Esophagus muscularis mucosa (tissue), 4 donors: Measurements from ENCODE around the gene NDUFB7.

Experiments
- EP300 ChIP-seq: sonication (generic); formaldehyde crosslinking; IDR thresholded peaks from one replicate; pipeline ENCODE4 v1.6.1; 2017; ENCODE audit warnings: antibody characterized with exemption
- POLR2A ChIP-seq: fragments of 450-650 bp; IDR thresholded peaks from one replicate; pipeline ENCODE4 v1.6.1; 2017; ENCODE audit warnings: antibody characterized with exemption, moderate library complexity, mild to moderate bottlenecking, low read depth
- POLR2AphosphoS5 ChIP-seq, 2 donors: sonication (generic); formaldehyde crosslinking; IDR thresholded peaks; one replicate each; pipeline ENCODE4 v1.6.1; 2017; ENCODE audit warnings: antibody characterized with exemption in 2 of 2
- TF ChIP-seq, protein P1 (sequence below), 3 experiments: fragments of 200-600 bp in 2 of 3; fragments of 450-650 bp in 1 of 3; sonication (generic) in 2 of 3; IDR thresholded peaks; one replicate each; pipeline ENCODE4 v1.5.1; 2017 to 2019; ENCODE audit warnings: antibody characterized with exemption in 3 of 3, mild to moderate bottlenecking in 2 of 3, moderate library complexity in 1 of 3

DNA sequence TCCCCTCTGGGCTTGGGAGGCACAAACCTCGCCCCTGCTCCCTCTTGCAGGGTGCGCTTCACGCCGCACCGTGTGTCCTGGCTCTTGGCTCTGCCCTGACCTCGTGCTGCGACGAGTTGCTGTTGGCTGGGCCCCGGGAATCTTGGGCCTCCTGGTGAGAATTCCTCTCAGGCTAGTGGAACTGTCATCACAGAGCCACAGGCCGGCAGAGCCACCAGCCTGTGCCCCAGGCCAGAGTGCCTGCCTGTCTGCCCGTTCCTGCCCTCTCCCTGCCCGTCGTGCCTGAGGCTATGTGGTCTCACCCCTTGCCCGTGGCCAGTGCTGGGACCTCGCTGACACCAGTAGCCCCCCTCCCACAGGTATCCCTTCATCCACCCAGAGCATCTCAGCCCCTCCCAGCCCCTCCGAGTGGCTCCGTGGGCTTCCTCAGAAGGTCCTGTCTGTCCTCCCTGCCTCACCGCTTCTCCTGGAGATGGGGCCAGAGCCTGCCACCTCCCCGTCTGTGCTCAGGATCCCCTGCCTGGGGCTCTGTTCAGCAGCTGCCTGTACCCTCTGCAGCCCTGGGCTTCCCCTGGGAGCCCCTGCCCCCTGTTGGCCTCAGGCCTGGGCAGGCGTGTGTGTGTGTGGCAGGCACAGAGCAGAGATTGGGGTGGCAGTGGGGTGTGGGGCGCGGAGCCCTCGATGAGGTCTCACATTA lies 13.3 kb downstream of the NDUFB7 start:
- TF ChIP-seq, protein P1, sequence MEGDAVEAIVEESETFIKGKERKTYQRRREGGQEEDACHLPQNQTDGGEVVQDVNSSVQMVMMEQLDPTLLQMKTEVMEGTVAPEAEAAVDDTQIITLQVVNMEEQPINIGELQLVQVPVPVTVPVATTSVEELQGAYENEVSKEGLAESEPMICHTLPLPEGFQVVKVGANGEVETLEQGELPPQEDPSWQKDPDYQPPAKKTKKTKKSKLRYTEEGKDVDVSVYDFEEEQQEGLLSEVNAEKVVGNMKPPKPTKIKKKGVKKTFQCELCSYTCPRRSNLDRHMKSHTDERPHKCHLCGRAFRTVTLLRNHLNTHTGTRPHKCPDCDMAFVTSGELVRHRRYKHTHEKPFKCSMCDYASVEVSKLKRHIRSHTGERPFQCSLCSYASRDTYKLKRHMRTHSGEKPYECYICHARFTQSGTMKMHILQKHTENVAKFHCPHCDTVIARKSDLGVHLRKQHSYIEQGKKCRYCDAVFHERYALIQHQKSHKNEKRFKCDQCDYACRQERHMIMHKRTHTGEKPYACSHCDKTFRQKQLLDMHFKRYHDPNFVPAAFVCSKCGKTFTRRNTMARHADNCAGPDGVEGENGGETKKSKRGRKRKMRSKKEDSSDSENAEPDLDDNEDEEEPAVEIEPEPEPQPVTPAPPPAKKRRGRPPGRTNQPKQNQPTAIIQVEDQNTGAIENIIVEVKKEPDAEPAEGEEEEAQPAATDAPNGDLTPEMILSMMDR (IDR thresholded peaks at IDR 0.05): no peak
- no peak for TF ChIP-seq EP300
- no peak for TF ChIP-seq POLR2AphosphoS5 (IDR thresholded peaks at IDR 0.05)
- no peak for TF ChIP-seq POLR2A
